OCI-LY7 (cell line): Measurements from ENCODE around the gene ASB15. TPM values are rescaled to one million over a fixed set of nuclear protein-coding genes. Genes with fewer than 3 reads are reported as not detected.

Experiments used
- BruUV-seq: library from RNA; stranded (reverse); fragments of 400-500 nt; replicated peaks from 2 replicates; lab custom pipeline; 2021; lab: Mats Ljungman, UMichigan
- CTCF ChIA-PET: fragments of 300-600 bp; sonication (Branson Sonifier 250); formaldehyde crosslinking; loops from one replicate; lab custom pipeline; 2022; ENCODE audit warnings: antibody characterized with exemption; ENCODE audit not compliant: unreplicated experiment; lab: Charles Lee
- POLR2A ChIA-PET: fragments of 300-600 bp; sonication (Branson Sonifier 250); formaldehyde crosslinking; loops from one replicate; lab custom pipeline; 2022; ENCODE audit warnings: antibody characterized with exemption; lab: Charles Lee
- DNase-seq: peaks from one replicate; pipeline ENCODE4 v3.0.0-alpha.2; 2015; ENCODE audit warnings: low spot score
- H2AFZ ChIP-seq: fragments of 200-600 bp; sonication (generic), shearing (Covaris generic); 2 replicates; pipeline ENCODE4 v1.6.1; 2014; ENCODE audit warnings: mild to moderate bottlenecking, antibody characterized with exemption, low read length, moderate library complexity
- H3K27ac ChIP-seq: fragments of 200-600 bp; sonication (generic); 2 replicates; pipeline ENCODE4 v1.5.1; 2014; ENCODE audit warnings: mixed run types, low read depth, mild to moderate bottlenecking, moderate library complexity, low read length, inconsistent platforms; ENCODE audit not compliant: poor library complexity, severe bottlenecking
- H3K36me3 ChIP-seq: fragments of 200-600 bp; sonication (generic); 2 replicates; pipeline ENCODE4 v1.6.1; 2014; ENCODE audit warnings: mild to moderate bottlenecking, antibody characterized with exemption, low read length, moderate library complexity, mixed read lengths; ENCODE audit not compliant: insufficient read depth
- H3K4me1 ChIP-seq: fragments of 200-600 bp; sonication (generic); 2 replicates; pipeline ENCODE4 v1.5.1; 2014; ENCODE audit warnings: mild to moderate bottlenecking, low read length; ENCODE audit not compliant: insufficient read depth, poor library complexity, severe bottlenecking
- H3K4me2 ChIP-seq: fragments of 200-600 bp; sonication (generic); 2 replicates; pipeline ENCODE4 v1.6.1; 2014; ENCODE audit warnings: mild to moderate bottlenecking, low read length
- H3K4me3 ChIP-seq: fragments of 200-600 bp; sonication (generic); 2 replicates; pipeline ENCODE4 v1.5.1; 2014; ENCODE audit warnings: mild to moderate bottlenecking, low read depth, low read length; ENCODE audit not compliant: poor library complexity, severe bottlenecking
- H3K79me2 ChIP-seq: fragments of 200-600 bp; sonication (generic); 2 replicates; pipeline ENCODE4 v1.6.1; 2016; ENCODE audit warnings: low read depth, mild to moderate bottlenecking, low read length, moderate library complexity, mixed read lengths; ENCODE audit not compliant: insufficient read depth
- H3K9me2 ChIP-seq: fragments of 200-600 bp; sonication (generic); 2 replicates; pipeline ENCODE4 v1.6.1; 2016; ENCODE audit warnings: mild to moderate bottlenecking, low read length, mixed read lengths; ENCODE audit not compliant: insufficient read depth
- H3K9me3 ChIP-seq: fragments of 200-600 bp; sonication (generic); 2 replicates; pipeline ENCODE4 v1.6.1; 2014; ENCODE audit warnings: mild to moderate bottlenecking, mixed run types, low read length, mixed read lengths
- H4K20me1 ChIP-seq: fragments of 200-600 bp; sonication (generic); 2 replicates; pipeline ENCODE4 v1.6.1; 2014; ENCODE audit warnings: mild to moderate bottlenecking, antibody characterized with exemption, low read length, moderate library complexity, mixed read lengths; ENCODE audit not compliant: insufficient read depth
- EZH2phosphoT487 ChIP-seq: fragments of 200-600 bp; sonication (generic); IDR thresholded peaks from 2 replicates; pipeline ENCODE4 v1.6.1; 2018; ENCODE audit warnings: low read depth, borderline replicate concordance, mild to moderate bottlenecking, mixed run types, antibody characterized with exemption, low read length, moderate library complexity, mixed read lengths
- intact Hi-C: fragments of 100-400 bp; cut with micrococcal nuclease; formaldehyde crosslinking; loops from one replicate; pipeline ENCODE4 v1.10.0; 2022; ENCODE audit not compliant: unreplicated experiment
- total RNA-seq, 2 experiments: library from RNA; depleted of rRNA in 1 of 2; stranded (reverse); fragments of >200 nt in 1 of 2; shearing (Covaris generic) in 1 of 2; gene quantifications; 2 replicates each; pipeline ENCODE4 v1.2.3, GENCODE V29; 2014 to 2022
- TF ChIP-seq, protein P1 (sequence below): fragments of 200-600 bp; sonication (generic); conservative IDR thresholded peaks from 2 replicates; pipeline ENCODE4 v1.5.1; 2014; ENCODE audit warnings: mild to moderate bottlenecking, antibody characterized with exemption, low read length, moderate library complexity, mixed read lengths

The ASB15 gene
- total RNA-seq, 2 experiments from 2014 or later, result not detected

DNA sequence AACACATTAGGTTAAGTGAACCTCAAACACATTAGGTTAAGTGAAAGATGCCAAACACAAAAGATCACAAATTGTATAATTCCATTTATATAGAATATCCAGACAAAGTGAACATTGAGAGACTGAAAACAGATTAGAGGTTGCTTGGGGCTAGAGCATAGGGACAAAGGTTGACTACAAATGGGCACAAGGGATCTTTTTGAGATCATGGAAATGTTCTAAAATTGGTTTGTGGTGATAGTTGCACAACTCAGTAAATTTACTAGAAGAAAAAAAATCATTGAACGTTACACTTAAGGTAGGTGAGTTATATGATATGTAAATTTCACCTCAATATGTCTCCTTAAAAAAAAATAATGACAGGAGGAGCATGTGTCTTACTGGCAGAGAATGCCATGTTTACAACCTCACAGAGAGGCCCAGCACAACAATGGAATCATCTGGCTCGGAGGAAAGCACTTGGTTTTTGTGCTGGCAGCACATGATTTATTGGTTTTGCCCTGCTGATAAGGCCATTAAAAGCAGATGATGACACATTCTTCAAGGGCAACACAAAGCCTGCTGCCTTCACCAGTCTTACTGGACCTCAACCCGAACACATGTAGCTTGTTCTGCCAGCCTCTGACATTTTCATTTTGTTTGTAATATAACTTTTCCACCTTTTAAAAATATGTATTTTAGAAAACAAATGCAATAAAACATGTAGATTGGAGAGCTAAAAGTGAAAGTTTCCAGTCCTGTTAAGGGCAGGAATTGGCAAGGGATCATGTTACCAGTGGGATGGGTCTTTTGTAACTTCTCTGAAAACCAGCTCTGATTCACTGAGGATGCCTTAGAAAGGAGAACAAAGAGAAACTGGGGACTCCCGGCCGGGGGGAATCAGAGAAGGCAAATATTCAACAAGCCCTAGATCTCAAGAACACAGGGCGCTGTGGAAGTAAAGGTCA, 42.1 kb downstream of the ASB15 start:
- POLR2A ChIA-PET, result interaction anchor here (1.2 to 1.5 kb wide), 2 partner anchors 12 to 237 kb away, joined by 3 to 4 read pairs; partner anchors contain the start of gene LMOD2

DNA sequence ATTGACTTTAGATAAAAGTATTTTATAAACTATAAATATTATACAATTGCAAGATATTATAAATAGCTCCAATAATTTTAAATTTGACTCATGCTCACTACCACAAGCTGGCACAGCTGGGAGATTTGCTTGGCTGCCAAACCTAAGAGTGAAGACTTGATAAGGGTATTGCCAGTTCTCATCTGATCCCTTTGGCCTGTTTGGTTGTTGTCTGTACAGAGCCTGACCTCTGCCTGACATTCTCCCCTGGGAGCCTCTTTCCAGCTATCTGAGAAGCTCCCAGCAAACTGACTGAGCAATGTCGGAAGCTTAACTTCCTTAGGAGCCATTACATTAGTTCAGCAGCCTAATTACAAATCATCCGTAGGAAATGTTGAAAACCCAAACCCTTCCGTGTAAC, 43.9 kb downstream of the ASB15 start:
- TF ChIP-seq, protein P1, sequence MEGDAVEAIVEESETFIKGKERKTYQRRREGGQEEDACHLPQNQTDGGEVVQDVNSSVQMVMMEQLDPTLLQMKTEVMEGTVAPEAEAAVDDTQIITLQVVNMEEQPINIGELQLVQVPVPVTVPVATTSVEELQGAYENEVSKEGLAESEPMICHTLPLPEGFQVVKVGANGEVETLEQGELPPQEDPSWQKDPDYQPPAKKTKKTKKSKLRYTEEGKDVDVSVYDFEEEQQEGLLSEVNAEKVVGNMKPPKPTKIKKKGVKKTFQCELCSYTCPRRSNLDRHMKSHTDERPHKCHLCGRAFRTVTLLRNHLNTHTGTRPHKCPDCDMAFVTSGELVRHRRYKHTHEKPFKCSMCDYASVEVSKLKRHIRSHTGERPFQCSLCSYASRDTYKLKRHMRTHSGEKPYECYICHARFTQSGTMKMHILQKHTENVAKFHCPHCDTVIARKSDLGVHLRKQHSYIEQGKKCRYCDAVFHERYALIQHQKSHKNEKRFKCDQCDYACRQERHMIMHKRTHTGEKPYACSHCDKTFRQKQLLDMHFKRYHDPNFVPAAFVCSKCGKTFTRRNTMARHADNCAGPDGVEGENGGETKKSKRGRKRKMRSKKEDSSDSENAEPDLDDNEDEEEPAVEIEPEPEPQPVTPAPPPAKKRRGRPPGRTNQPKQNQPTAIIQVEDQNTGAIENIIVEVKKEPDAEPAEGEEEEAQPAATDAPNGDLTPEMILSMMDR, result no peak
- TF ChIP-seq EZH2phosphoT487, result no peak
- Histone ChIP-seq H3K4me1 (no peaks in the 10 kb centered on the region), H3K4me3 (no peak overlapping the region), H4K20me1 (no peaks in the 10 kb centered on the region), H3K27ac (no peak overlapping the region), H3K79me2 (no peaks in the 10 kb centered on the region), H3K4me2 (no peak overlapping the region), H2AFZ (no peak overlapping the region), H3K36me3 (no peaks in the 10 kb centered on the region), H3K9me3 (no peaks in the 10 kb centered on the region), H3K9me2 (no peaks in the 10 kb centered on the region)
- ChIA-PET CTCF (no interaction called here), POLR2A (interaction anchor here (0.6 to 0.8 kb wide), 2 partner anchors 9 to 11 kb away, joined by 3 read pairs; no protein-coding TSS in a partner anchor)
- BruUV-seq, result no TSS peak
- intact Hi-C loops, result no loop called here
- no peak for DNase-seq

More for the DNA sequence above, 42.1 kb downstream of the ASB15 start:
- Histone ChIP-seq H3K4me1 (no peaks in the 10 kb centered on the region), H3K36me3 (no peaks in the 10 kb centered on the region), H3K4me2 (no peak overlapping the region), H3K79me2 (no peaks in the 10 kb centered on the region), H4K20me1 (no peaks in the 10 kb centered on the region), H3K4me3 (no peak overlapping the region), H3K9me3 (no peaks in the 10 kb centered on the region), H3K27ac (no peak overlapping the region), H2AFZ (no peak overlapping the region), H3K9me2 (no peaks in the 10 kb centered on the region)
- intact Hi-C loops, result no loop called here
- CTCF ChIA-PET, result no interaction called here
- TF ChIP-seq, protein P1, result no peak
- no peak for TF ChIP-seq EZH2phosphoT487
- no peak for DNase-seq
- no TSS peak for BruUV-seq
